Neural progenitor cell (in vitro differentiated cells): ENCODE results near the gene JAG1. TPM values are rescaled to one million over a fixed set of nuclear protein-coding genes. Genes with fewer than 3 reads are reported as not detected.
A peak's percentile ranks its signal among the peaks of the same experiment; 100 is the strongest.

Experiments
- DNase-seq: peaks from one replicate; pipeline ENCODE4 v3.0.0-alpha.2; 2016; ENCODE audit warnings: low spot score
- H2AFZ ChIP-seq: fragments of 200-600 bp; sonication (generic); replicated peaks from 2 replicates; pipeline ENCODE4 v1.6.1; 2016; ENCODE audit warnings: antibody characterized with exemption
- H3F3A ChIP-seq: fragments of 200-600 bp; sonication (generic); 2 replicates; pipeline ENCODE4 v1.6.1; 2016; ENCODE audit warnings: antibody characterized with exemption, low read depth
- H3K27ac ChIP-seq: fragments of 200-600 bp; sonication (generic); 2 replicates; pipeline ENCODE4 v1.5.1; 2016; ENCODE audit warnings: mild to moderate bottlenecking
- H3K27me3 ChIP-seq: fragments of 200-600 bp; sonication (generic); 2 replicates; pipeline ENCODE4 v1.6.1; 2016; ENCODE audit warnings: mild to moderate bottlenecking, moderate library complexity
- H3K36me3 ChIP-seq: fragments of 200-600 bp; sonication (generic); 2 replicates; pipeline ENCODE4 v1.5.1; 2016
- H3K4me1 ChIP-seq: fragments of 200-600 bp; sonication (generic); 2 replicates; pipeline ENCODE4 v1.6.1; 2016; ENCODE audit warnings: mixed run types
- H3K4me2 ChIP-seq: fragments of 200-600 bp; sonication (generic); 2 replicates; pipeline ENCODE4 v1.6.1; 2016
- H3K4me3 ChIP-seq: fragments of 200-600 bp; sonication (generic); 2 replicates; pipeline ENCODE4 v1.5.1; 2016
- H3K79me2 ChIP-seq: fragments of 200-600 bp; sonication (generic); 2 replicates; pipeline ENCODE4 v1.6.1; 2016; ENCODE audit warnings: low read depth
- H3K9ac ChIP-seq: fragments of 200-600 bp; sonication (generic); 2 replicates; pipeline ENCODE4 v1.6.1; 2016
- H3K9me3 ChIP-seq: fragments of 200-600 bp; sonication (generic); 2 replicates; pipeline ENCODE4 v1.5.1; 2016; ENCODE audit warnings: low read depth
- H4K20me1 ChIP-seq: fragments of 200-600 bp; sonication (generic); 2 replicates; pipeline ENCODE4 v1.6.1; 2016; ENCODE audit warnings: low read depth
- H3K27ac Mint-ChIP-seq: 3 replicates; pipeline ENCODE4 v1.8.0; 2021; ENCODE audit warnings: mixed read lengths
- H3K27me3 Mint-ChIP-seq: 2 replicates; pipeline ENCODE4 v1.8.0; 2022; ENCODE audit warnings: low read depth, mild to moderate bottlenecking, inconsistent platforms, moderate library complexity, mixed read lengths; ENCODE audit not compliant: insufficient read depth
- H3K36me3 Mint-ChIP-seq: 3 replicates; pipeline ENCODE4 v1.8.0; 2021; ENCODE audit warnings: mixed read lengths
- H3K4me1 Mint-ChIP-seq: 3 replicates; pipeline ENCODE4 v1.8.0; 2021; ENCODE audit warnings: mixed read lengths
- H3K4me3 Mint-ChIP-seq: 3 replicates; pipeline ENCODE4 v1.8.0; 2021; ENCODE audit warnings: mild to moderate bottlenecking, moderate library complexity, mixed read lengths
- H3K9me3 Mint-ChIP-seq: 3 replicates; pipeline ENCODE4 v1.8.0; 2020; ENCODE audit warnings: mixed read lengths
- CTCF ChIP-seq: fragments of 200-600 bp; sonication (generic); IDR thresholded peaks from 2 replicates; pipeline ENCODE4 v1.5.1; 2017; ENCODE audit warnings: antibody characterized with exemption, mild to moderate bottlenecking
- EZH2 ChIP-seq: fragments of 200-600 bp; sonication (generic); IDR thresholded peaks from 2 replicates; pipeline ENCODE4 v1.6.1; 2017; ENCODE audit warnings: antibody characterized with exemption, mild to moderate bottlenecking, moderate library complexity
- EZH2phosphoT487 ChIP-seq: fragments of 200-600 bp; sonication (generic); IDR thresholded peaks from 2 replicates; pipeline ENCODE4 v1.6.1; 2017; ENCODE audit warnings: antibody characterized with exemption
- total RNA-seq: library from RNA; depleted of rRNA; stranded (reverse); fragments of >200 nt; gene quantifications from 2 replicates; pipeline ENCODE4 v1.2.3, GENCODE V29; 2015; ENCODE audit warnings: low replicate concordance

JAG1 gene
- total RNA-seq, 1 donor from 2014 or later: 129 TPM

GRCh38 chr20:10641893-10642292, 31.9 kb downstream of the JAG1 start:
- peaks cover 11% of the 10 kb centered on the region for H3K36me3 ChIP-seq
- no peak overlapping the region for H3K9ac ChIP-seq
- H3K4me2 ChIP-seq: no peak overlapping the region
- peaks cover 29% of the 10 kb centered on the region for H3K79me2 ChIP-seq
- TF ChIP-seq EZH2phosphoT487 (no peak), EZH2 (no peak), CTCF (no peak)
- peaks cover 60% of the 10 kb centered on the region for H3K36me3 Mint-ChIP-seq
- peak overlapping the region; percentile 92 for H3K27ac Mint-ChIP-seq
- no peak for DNase-seq
- no peak overlapping the region for H3K4me3 ChIP-seq
- peaks cover 11% of the 10 kb centered on the region for H3K27me3 Mint-ChIP-seq
- peaks cover 74% of the 10 kb centered on the region for H3F3A ChIP-seq
- H2AFZ ChIP-seq: no peak overlapping the region
- H3K9me3 ChIP-seq: no peaks in the 10 kb centered on the region
- H3K4me1 ChIP-seq: peaks cover 43% of the 10 kb centered on the region
- H4K20me1 ChIP-seq: peaks cover 98% of the 10 kb centered on the region
- no peaks in the 10 kb centered on the region for H3K9me3 Mint-ChIP-seq
- H3K4me1 Mint-ChIP-seq: peaks cover 88% of the 10 kb centered on the region
- no peak overlapping the region for H3K27ac ChIP-seq
- no peak overlapping the region for H3K4me3 Mint-ChIP-seq
- no peaks in the 10 kb centered on the region for H3K27me3 ChIP-seq

GRCh38 chr20:10641467-10641866, 32.3 kb downstream of the JAG1 start:
- H4K20me1 ChIP-seq: peaks cover 97% of the 10 kb centered on the region
- H3K27ac ChIP-seq: peak overlapping the region; percentile 86
- H3K27me3 Mint-ChIP-seq: peaks cover 11% of the 10 kb centered on the region
- TF ChIP-seq EZH2: no peak
- TF ChIP-seq EZH2phosphoT487: no peak
- TF ChIP-seq CTCF: no peak
- H3K36me3 Mint-ChIP-seq: peaks cover 63% of the 10 kb centered on the region
- H3K9me3 Mint-ChIP-seq: no peaks in the 10 kb centered on the region
- H3F3A ChIP-seq: peaks cover 78% of the 10 kb centered on the region
- no peaks in the 10 kb centered on the region for H3K27me3 ChIP-seq
- H3K4me2 ChIP-seq: no peak overlapping the region
- H3K4me3 ChIP-seq: no peak overlapping the region
- H3K79me2 ChIP-seq: peaks cover 29% of the 10 kb centered on the region
- no peak overlapping the region for H3K27ac Mint-ChIP-seq
- no peak overlapping the region for H2AFZ ChIP-seq
- peaks cover 48% of the 10 kb centered on the region for H3K4me1 ChIP-seq
- no peak overlapping the region for H3K4me3 Mint-ChIP-seq
- no peaks in the 10 kb centered on the region for H3K9me3 ChIP-seq
- peaks cover 91% of the 10 kb centered on the region for H3K4me1 Mint-ChIP-seq
- no peak overlapping the region for H3K9ac ChIP-seq
- no peak for DNase-seq
- H3K36me3 ChIP-seq: peaks cover 11% of the 10 kb centered on the region

GRCh38 chr20:10640897-10641296, 32.9 kb downstream of the JAG1 start:
- peaks cover 91% of the 10 kb centered on the region for H4K20me1 ChIP-seq
- Mint-ChIP-seq H3K36me3 (peaks cover 61% of the 10 kb centered on the region), H3K27ac (peak overlapping the region; percentile 84), H3K9me3 (no peaks in the 10 kb centered on the region), H3K4me3 (peak overlapping the region; percentile 61), H3K4me1 (peaks cover 92% of the 10 kb centered on the region), H3K27me3 (peaks cover 10% of the 10 kb centered on the region)
- no peak for DNase-seq
- peaks cover 28% of the 10 kb centered on the region for H3K79me2 ChIP-seq
- TF ChIP-seq EZH2: no peak
- TF ChIP-seq EZH2phosphoT487: no peak
- TF ChIP-seq CTCF: no peak
- peaks cover 53% of the 10 kb centered on the region for H3K4me1 ChIP-seq
- H3K27ac ChIP-seq: peak overlapping the region; percentile 86
- no peaks in the 10 kb centered on the region for H3K27me3 ChIP-seq
- H2AFZ ChIP-seq: no peak overlapping the region
- no peak overlapping the region for H3K4me3 ChIP-seq
- H3K9ac ChIP-seq: no peak overlapping the region
- peaks cover 11% of the 10 kb centered on the region for H3K36me3 ChIP-seq
- H3F3A ChIP-seq: peaks cover 78% of the 10 kb centered on the region
- no peaks in the 10 kb centered on the region for H3K9me3 ChIP-seq
- H3K4me2 ChIP-seq: peak overlapping the region; percentile 44
